Skeletal muscle satellite cell (primary cell): ENCODE results near the gene DYRK1A.

Experiments
- H3K27me3 ChIP-seq: 2 replicates; pipeline ENCODE4 v1.7.0; 2013; ENCODE audit warnings: low read length; ENCODE audit not compliant: control insufficient read depth, insufficient read depth
- H3K36me3 ChIP-seq: 2 replicates; pipeline ENCODE4 v1.7.0; 2013; ENCODE audit warnings: mild to moderate bottlenecking, control low read depth, low read length; ENCODE audit not compliant: insufficient read depth
- H3K4me1 ChIP-seq: 2 replicates; pipeline ENCODE4 v1.7.0; 2013; ENCODE audit warnings: low read length; ENCODE audit not compliant: control insufficient read depth, insufficient read depth
- H3K4me2 ChIP-seq: 2 replicates; pipeline ENCODE4 v1.7.0; 2013; ENCODE audit warnings: mild to moderate bottlenecking, low read length
- H3K4me3 ChIP-seq: 2 replicates; pipeline ENCODE4 v1.7.0; 2013; ENCODE audit warnings: low read length
- H3K9ac ChIP-seq: 2 replicates; pipeline ENCODE4 v1.7.0; 2013; ENCODE audit warnings: mild to moderate bottlenecking, low read depth, low read length, moderate library complexity
- H3K9me3 ChIP-seq: replicated peaks from 2 replicates; pipeline ENCODE4 v1.7.0; 2013; ENCODE audit warnings: mild to moderate bottlenecking, control low read depth, low read length

DYRK1A gene

GRCh38 chr21:37560385-37560784 is 193.8 kb downstream of the DYRK1A start:
- Histone ChIP-seq H3K27me3 (peaks cover 20% of the 10 kb centered on the region), H3K4me3 (no peak overlapping the region), H3K4me2 (no peak overlapping the region), H3K36me3 (no peaks in the 10 kb centered on the region), H3K4me1 (peaks cover 18% of the 10 kb centered on the region), H3K9me3 (no peaks in the 10 kb centered on the region), H3K9ac (no peak overlapping the region)

GRCh38 chr21:37561506-37561905 is 194.9 kb downstream of the DYRK1A start:
- Histone ChIP-seq H3K4me2 (no peak overlapping the region), H3K36me3 (no peaks in the 10 kb centered on the region), H3K4me3 (no peak overlapping the region), H3K27me3 (peaks cover 8% of the 10 kb centered on the region), H3K9me3 (no peaks in the 10 kb centered on the region), H3K4me1 (peaks cover 20% of the 10 kb centered on the region), H3K9ac (no peak overlapping the region)

GRCh38 chr21:37561941-37562919 is 195.7 kb downstream of the DYRK1A start:
- no peaks in the 10 kb centered on the region for H3K9me3 ChIP-seq
- peaks cover 20% of the 10 kb centered on the region for H3K4me1 ChIP-seq
- H3K4me2 ChIP-seq = no peak overlapping the region
- H3K4me3 ChIP-seq = no peak overlapping the region
- peaks cover 5% of the 10 kb centered on the region for H3K27me3 ChIP-seq
- no peaks in the 10 kb centered on the region for H3K36me3 ChIP-seq
- no peak overlapping the region for H3K9ac ChIP-seq

GRCh38 chr21:37562920-37563640 is 196.5 kb downstream of the DYRK1A start:
- H3K4me1 ChIP-seq = peaks cover 20% of the 10 kb centered on the region
- peaks cover 3% of the 10 kb centered on the region for H3K27me3 ChIP-seq
- H3K9ac ChIP-seq = peak overlapping the region; percentile 91
- no peaks in the 10 kb centered on the region for H3K36me3 ChIP-seq
- peak overlapping the region; percentile 79 for H3K4me3 ChIP-seq
- H3K4me2 ChIP-seq = peak overlapping the region; percentile 98
- H3K9me3 ChIP-seq = no peaks in the 10 kb centered on the region

GRCh38 chr21:37563641-37564340 is 197.2 kb downstream of the DYRK1A start:
- no peaks in the 10 kb centered on the region for H3K9me3 ChIP-seq
- no peaks in the 10 kb centered on the region for H3K36me3 ChIP-seq
- peak overlapping the region; percentile 98 for H3K4me2 ChIP-seq
- H3K9ac ChIP-seq = peak overlapping the region; percentile 91
- peak overlapping the region; percentile 79 for H3K4me3 ChIP-seq
- H3K4me1 ChIP-seq = peaks cover 20% of the 10 kb centered on the region
- H3K27me3 ChIP-seq = no peaks in the 10 kb centered on the region

- Histone ChIP-seq H3K4me3 (peak overlapping the region; percentile 79), H3K27me3 (no peaks in the 10 kb centered on the region), H3K4me1 (peaks cover 20% of the 10 kb centered on the region), H3K9ac (peak overlapping the region; percentile 91), H3K4me2 (peak overlapping the region; percentile 98), H3K36me3 (no peaks in the 10 kb centered on the region), H3K9me3 (no peaks in the 10 kb centered on the region)
These were observed 197.9 kb downstream of the DYRK1A start for GRCh38 chr21:37564341-37564923.

GRCh38 chr21:37564924-37565529 is 198.5 kb downstream of the DYRK1A start:
- H3K4me2 ChIP-seq = peak overlapping the region; percentile 98
- no peaks in the 10 kb centered on the region for H3K9me3 ChIP-seq
- peaks cover 20% of the 10 kb centered on the region for H3K4me1 ChIP-seq
- H3K27me3 ChIP-seq = no peaks in the 10 kb centered on the region
- H3K9ac ChIP-seq = peak overlapping the region; percentile 61
- H3K36me3 ChIP-seq = no peaks in the 10 kb centered on the region
- H3K4me3 ChIP-seq = peak overlapping the region; percentile 64

GRCh38 chr21:37565530-37566223 is 199.1 kb downstream of the DYRK1A start:
- H3K4me2 ChIP-seq = peak overlapping the region; percentile 98
- peaks cover 20% of the 10 kb centered on the region for H3K4me1 ChIP-seq
- no peaks in the 10 kb centered on the region for H3K9me3 ChIP-seq
- peak overlapping the region; percentile 61 for H3K9ac ChIP-seq
- no peaks in the 10 kb centered on the region for H3K36me3 ChIP-seq
- H3K27me3 ChIP-seq = no peaks in the 10 kb centered on the region
- peak overlapping the region; percentile 64 for H3K4me3 ChIP-seq

- Histone ChIP-seq H3K9me3 (no peaks in the 10 kb centered on the region), H3K36me3 (no peaks in the 10 kb centered on the region), H3K9ac (no peak overlapping the region), H3K4me3 (no peak overlapping the region), H3K4me1 (peaks cover 20% of the 10 kb centered on the region), H3K27me3 (peaks cover 11% of the 10 kb centered on the region), H3K4me2 (no peak overlapping the region)
These were observed 200.4 kb downstream of the DYRK1A start for GRCh38 chr21:37566790-37567615.

GRCh38 chr21:37568415-37568814 is 201.8 kb downstream of the DYRK1A start:
- H3K9me3 ChIP-seq = no peaks in the 10 kb centered on the region
- H3K4me2 ChIP-seq = no peak overlapping the region
- H3K27me3 ChIP-seq = peaks cover 11% of the 10 kb centered on the region
- H3K9ac ChIP-seq = no peak overlapping the region
- no peak overlapping the region for H3K4me3 ChIP-seq
- no peaks in the 10 kb centered on the region for H3K36me3 ChIP-seq
- peaks cover 15% of the 10 kb centered on the region for H3K4me1 ChIP-seq
